GM10847 (cell line): ENCODE results near the gene SCUBE3.
A peak's percentile ranks its signal among the peaks of the same experiment; 100 is the strongest.

Source experiments
- POLR2A ChIP-seq: IDR thresholded peaks from 2 replicates; pipeline ENCODE4 v1.6.1; 2011; ENCODE audit not compliant: insufficient read length; ENCODE audit errors: extremely low read depth

Gene SCUBE3

GRCh38 chr6:35238843-35239289 lies 25.1 kb downstream of the SCUBE3 start:
- no peak for TF ChIP-seq POLR2A

DNA sequence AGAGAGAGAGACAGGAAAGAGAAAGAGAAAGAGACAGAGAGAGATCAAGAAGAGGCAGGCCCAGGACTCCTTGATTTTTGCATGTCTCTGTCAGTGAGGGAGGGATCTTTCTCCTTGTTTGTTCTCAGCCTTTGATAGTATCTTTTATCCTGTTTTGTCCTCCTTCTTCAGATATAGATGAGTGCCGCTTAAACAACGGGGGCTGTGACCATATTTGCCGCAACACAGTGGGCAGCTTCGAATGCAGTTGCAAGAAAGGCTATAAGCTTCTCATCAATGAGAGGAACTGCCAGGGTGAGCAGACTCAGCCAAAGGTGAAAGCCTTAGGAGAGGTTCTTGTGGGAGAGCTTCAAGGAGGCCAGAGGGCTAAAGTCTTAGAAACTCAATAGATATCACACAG lies 25.8 kb downstream of the SCUBE3 start:
- no peak for TF ChIP-seq POLR2A

GRCh38 chr6:35240838-35241801 lies 27.4 kb downstream of the SCUBE3 start:
- TF ChIP-seq POLR2A = no peak

DNA sequence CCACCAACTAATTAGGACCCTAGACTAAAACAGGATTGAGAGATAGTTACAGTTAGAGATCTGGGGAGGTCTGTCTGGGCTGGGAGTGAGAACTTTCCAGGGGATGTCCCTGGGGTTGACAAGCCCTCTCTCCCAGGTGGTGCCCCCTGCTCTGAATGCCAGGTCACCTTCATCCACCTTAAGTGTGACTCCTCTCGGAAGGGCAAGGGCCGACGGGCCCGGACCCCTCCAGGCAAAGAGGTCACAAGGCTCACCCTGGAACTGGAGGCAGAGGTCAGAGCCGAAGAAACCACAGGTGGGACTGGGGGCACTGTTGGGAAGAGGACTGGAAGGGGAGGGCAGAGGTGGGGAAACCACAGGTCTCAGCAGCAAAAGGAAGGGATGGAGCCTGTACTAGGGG lies 28.7 kb downstream of the SCUBE3 start:
- no peak for TF ChIP-seq POLR2A

- no peak for TF ChIP-seq POLR2A
These were observed 29.1 kb downstream of the SCUBE3 start for GRCh38 chr6:35242906-35243305.

DNA sequence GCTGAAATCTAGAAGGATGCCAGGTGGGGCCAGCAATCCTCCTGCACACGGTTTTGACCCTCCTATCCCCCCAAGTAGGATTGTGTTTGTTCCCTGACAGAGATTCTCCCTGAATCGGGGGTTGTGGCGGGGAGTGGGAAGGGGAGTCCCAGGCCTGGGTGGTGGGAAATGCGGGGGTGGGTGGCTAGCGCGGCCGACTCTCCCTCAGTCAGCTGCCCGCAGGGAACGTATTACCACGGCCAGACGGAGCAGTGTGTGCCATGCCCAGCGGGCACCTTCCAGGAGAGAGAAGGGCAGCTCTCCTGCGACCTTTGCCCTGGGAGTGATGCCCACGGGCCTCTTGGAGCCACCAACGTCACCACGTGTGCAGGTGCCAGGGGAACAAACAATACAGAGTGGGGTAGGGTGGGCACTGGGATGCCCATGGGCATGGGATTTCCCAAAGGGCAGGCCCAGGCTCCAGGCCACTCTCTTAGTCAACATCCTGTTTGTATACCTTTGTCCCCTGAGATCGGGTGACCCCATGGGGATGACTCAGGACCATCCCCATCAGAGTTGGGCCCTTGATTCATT lies 29.7 kb downstream of the SCUBE3 start:
- no peak for TF ChIP-seq POLR2A

- no peak for TF ChIP-seq POLR2A
These were observed 30.8 kb downstream of the SCUBE3 start for GRCh38 chr6:35244551-35244950.

- TF ChIP-seq POLR2A = no peak
These were observed 34.0 kb downstream of the SCUBE3 start for GRCh38 chr6:35247642-35248231.

GRCh38 chr6:35248300-35248699 lies 34.5 kb downstream of the SCUBE3 start:
- TF ChIP-seq POLR2A = no peak

DNA sequence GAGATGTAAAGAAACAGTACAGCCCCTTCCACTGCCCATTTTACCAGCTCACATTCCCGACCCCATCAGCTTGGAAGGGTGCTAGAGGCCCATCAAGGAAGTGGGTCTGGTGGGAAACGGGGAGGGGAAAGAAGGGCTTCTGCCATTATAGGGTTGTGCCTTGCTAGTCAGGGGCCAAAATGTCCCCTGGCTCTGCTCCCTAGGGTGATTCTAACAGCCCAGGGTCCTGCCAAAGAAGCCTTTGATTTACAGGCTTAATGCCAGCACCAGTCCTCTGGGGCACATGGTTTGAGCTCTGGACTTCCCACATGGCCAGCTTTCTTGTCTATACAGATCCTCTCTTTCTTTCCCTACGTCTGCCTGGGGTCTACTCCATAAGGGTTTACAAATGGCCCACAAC lies 35.2 kb downstream of the SCUBE3 start:
- TF ChIP-seq POLR2A = no peak

- no peak for TF ChIP-seq POLR2A
These were observed 38.2 kb downstream of the SCUBE3 start for GRCh38 chr6:35251949-35252348.

GRCh38 chr6:35253249-35253648 lies 39.5 kb downstream of the SCUBE3 start:
- TF ChIP-seq POLR2A = no peak

DNA sequence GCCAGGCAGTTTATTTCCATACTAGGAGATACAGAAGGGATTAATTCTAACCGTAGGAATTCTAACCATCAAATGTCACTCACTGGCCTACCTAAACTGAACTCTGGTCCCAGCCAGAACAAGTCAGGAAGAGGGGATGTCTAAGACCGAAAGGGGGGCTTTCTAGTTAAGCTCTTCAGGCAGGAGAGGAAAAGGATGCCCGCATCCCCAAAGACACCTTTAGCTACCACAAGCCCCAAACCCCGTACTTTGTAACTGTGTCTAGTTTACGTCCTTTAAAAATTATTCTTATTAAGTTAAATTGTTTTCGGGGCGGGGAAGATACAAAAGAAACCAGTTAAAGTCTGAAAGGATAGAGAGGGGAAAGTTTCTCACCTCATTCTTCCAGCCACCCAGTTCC lies 44.6 kb downstream of the SCUBE3 start:
- no peak for TF ChIP-seq POLR2A

- TF ChIP-seq POLR2A = no peak
These were observed 45.1 kb downstream of the SCUBE3 start for GRCh38 chr6:35258858-35259193.

- TF ChIP-seq POLR2A = peak; percentile 47
These were observed 45.6 kb downstream of the SCUBE3 start, which contains the start of gene ZNF76 for GRCh38 chr6:35259194-35259947. Gene ZNF76, plus strand, starts transcription at chr6:35259735. Its CDS starts 21,417 bp downstream, at chr6:35281152.
